Osteoblast (primary cell): ENCODE measurements around the gene GNAT3. TPM values are rescaled to one million over a fixed set of nuclear protein-coding genes. Genes with fewer than 3 reads are reported as not detected.
A peak's percentile ranks its signal among the peaks of the same experiment; 100 is the strongest.

Source experiments
- DNase-seq: peaks from one replicate; pipeline ENCODE4 v3.0.0; 2011; ENCODE audit warnings: low spot score, mixed read lengths; ENCODE audit not compliant: insufficient read length; ENCODE audit errors: missing footprints
- H2AFZ ChIP-seq: 2 replicates; pipeline ENCODE4 v1.6.0; 2011; ENCODE audit warnings: mild to moderate bottlenecking, low read length
- H3K27ac ChIP-seq: 2 replicates; pipeline ENCODE4 v1.5.1; 2011; ENCODE audit warnings: mild to moderate bottlenecking, low read depth, low read length, moderate library complexity
- H3K27me3 ChIP-seq: 2 replicates; pipeline ENCODE4 v1.6.0; 2012; ENCODE audit warnings: mild to moderate bottlenecking, control low read depth, inconsistent platforms, low read length, moderate library complexity; ENCODE audit not compliant: insufficient read depth
- H3K36me3 ChIP-seq: 2 replicates; pipeline ENCODE4 v1.5.1; 2011; ENCODE audit warnings: mild to moderate bottlenecking, low read length, control low read depth, moderate library complexity; ENCODE audit not compliant: insufficient read depth
- H3K4me1 ChIP-seq: 2 replicates; pipeline ENCODE4 v1.5.1; 2011; ENCODE audit warnings: mild to moderate bottlenecking, low read length, control low read depth, moderate library complexity; ENCODE audit not compliant: insufficient read depth
- H3K4me2 ChIP-seq: 2 replicates; pipeline ENCODE4 v1.6.0; 2011; ENCODE audit warnings: mild to moderate bottlenecking, low read length; ENCODE audit not compliant: insufficient read depth
- H3K4me3 ChIP-seq: fragments of 200-600 bp; sonication (generic); 3 replicates; pipeline ENCODE4 v1.5.1; 2012; ENCODE audit warnings: mild to moderate bottlenecking, low read length, inconsistent platforms; ENCODE audit not compliant: insufficient read depth
- H3K79me2 ChIP-seq: 2 replicates; pipeline ENCODE4 v1.6.0; 2012; ENCODE audit warnings: mild to moderate bottlenecking, low read length, control low read depth, inconsistent platforms; ENCODE audit not compliant: insufficient read depth
- H3K9me3 ChIP-seq: 2 replicates; pipeline ENCODE4 v1.5.1; 2011; ENCODE audit warnings: low read depth, low read length, control low read depth
- H4K20me1 ChIP-seq: 2 replicates; pipeline ENCODE4 v1.6.0; 2012; ENCODE audit warnings: mild to moderate bottlenecking, low read length, control low read depth; ENCODE audit not compliant: insufficient read depth
- CTCF ChIP-seq: IDR thresholded peaks from 2 replicates; pipeline ENCODE4 v1.5.1; 2011; ENCODE audit warnings: mild to moderate bottlenecking, low read depth, low read length, moderate library complexity; ENCODE audit errors: extremely low read depth
- total RNA-seq: library from RNA; depleted of rRNA; stranded (reverse); fragments of >200 nt; gene quantifications from 2 replicates; pipeline ENCODE4 v1.2.3, GENCODE V29; 2012

The GNAT3 gene
- total RNA-seq, 1 donor = not detected

GRCh38 chr7:80491462-80491861 lies 20.4 kb downstream of the GNAT3 start:
- H3K79me2 ChIP-seq = no peaks in the 10 kb centered on the region
- peak overlapping the region; percentile 25 for H2AFZ ChIP-seq
- no peak overlapping the region for H3K4me3 ChIP-seq
- H3K4me1 ChIP-seq = peaks cover under 1% of the 10 kb centered on the region
- peak; percentile 2 for DNase-seq
- no peaks in the 10 kb centered on the region for H3K9me3 ChIP-seq
- no peak overlapping the region for H3K27ac ChIP-seq
- H4K20me1 ChIP-seq = no peaks in the 10 kb centered on the region
- no peaks in the 10 kb centered on the region for H3K27me3 ChIP-seq
- TF ChIP-seq CTCF = no peak
- no peaks in the 10 kb centered on the region for H3K36me3 ChIP-seq
- H3K4me2 ChIP-seq = no peak overlapping the region

- Histone ChIP-seq H3K4me2 (no peak overlapping the region), H3K36me3 (no peaks in the 10 kb centered on the region), H3K79me2 (no peaks in the 10 kb centered on the region), H2AFZ (no peak overlapping the region), H4K20me1 (no peaks in the 10 kb centered on the region), H3K9me3 (no peaks in the 10 kb centered on the region), H3K27ac (no peak overlapping the region), H3K27me3 (no peaks in the 10 kb centered on the region), H3K4me3 (no peak overlapping the region), H3K4me1 (no peaks in the 10 kb centered on the region)
- TF ChIP-seq CTCF = no peak
- no peak for DNase-seq
Observed at GRCh38 chr7:80488851-80489370, 23.0 kb downstream of the GNAT3 start.

- Histone ChIP-seq H3K27me3 (no peaks in the 10 kb centered on the region), H3K36me3 (no peaks in the 10 kb centered on the region), H3K4me2 (no peak overlapping the region), H3K4me1 (no peaks in the 10 kb centered on the region), H3K79me2 (no peaks in the 10 kb centered on the region), H3K4me3 (no peak overlapping the region), H2AFZ (no peak overlapping the region), H4K20me1 (no peaks in the 10 kb centered on the region), H3K27ac (no peak overlapping the region), H3K9me3 (no peaks in the 10 kb centered on the region)
- TF ChIP-seq CTCF = no peak
- no peak for DNase-seq
Observed at GRCh38 chr7:80488406-80488805, 23.5 kb downstream of the GNAT3 start.

GRCh38 chr7:80485721-80486120 lies 26.1 kb downstream of the GNAT3 start:
- no peak for TF ChIP-seq CTCF
- H3K27me3 ChIP-seq = no peaks in the 10 kb centered on the region
- no peak overlapping the region for H3K4me3 ChIP-seq
- no peak overlapping the region for H3K4me2 ChIP-seq
- peaks cover 8% of the 10 kb centered on the region for H3K4me1 ChIP-seq
- no peaks in the 10 kb centered on the region for H4K20me1 ChIP-seq
- no peak overlapping the region for H2AFZ ChIP-seq
- no peaks in the 10 kb centered on the region for H3K9me3 ChIP-seq
- DNase-seq = no peak
- H3K79me2 ChIP-seq = no peaks in the 10 kb centered on the region
- no peak overlapping the region for H3K27ac ChIP-seq
- no peaks in the 10 kb centered on the region for H3K36me3 ChIP-seq
